K562 (cell line): ENCODE data around the gene PSMD8. TPM values are rescaled to one million over a fixed set of nuclear protein-coding genes. Genes with fewer than 3 reads are reported as not detected.
A peak's percentile ranks its signal among the peaks of the same experiment; 100 is the strongest.

Experiments used
- BCOR ChIP-seq: fragments of 450-650 bp; IDR thresholded peaks from 2 replicates; pipeline ENCODE4 v1.6.1; 2016
- BRD9 ChIP-seq: fragments of 450-650 bp; IDR thresholded peaks from 2 replicates; pipeline ENCODE4 v1.6.1; 2018; ENCODE audit warnings: low read depth; ENCODE audit not compliant: partially characterized antibody
- DACH1 ChIP-seq: fragments of 450-650 bp; IDR thresholded peaks from 2 replicates; pipeline ENCODE4 v1.6.1; 2018; ENCODE audit not compliant: partially characterized antibody
- RBM25 ChIP-seq: fragments of 200-400 bp; formaldehyde crosslinking; IDR thresholded peaks from 2 replicates; pipeline ENCODE4 v1.6.1; 2018; ENCODE audit warnings: low read length, low read depth, moderate library complexity; ENCODE audit not compliant: severe bottlenecking
- SIN3A ChIP-seq, 2 experiments: fragments of 150-350 bp in 1 of 2; IDR thresholded peaks; 2 replicates each; pipeline ENCODE4 v1.6.1; 2011 to 2016; ENCODE audit warnings: borderline replicate concordance in 2 of 2, low read depth in 2 of 2, low read length in 2 of 2, mild to moderate bottlenecking in 2 of 2, moderate library complexity in 2 of 2; ENCODE audit not compliant: control insufficient read depth in 1 of 2
- SLC30A9 ChIP-seq: fragments of 250-450 bp; sonication (Bioruptor Pico); IDR thresholded peaks from 2 replicates; pipeline ENCODE4 v1.8.0; 2022; ENCODE audit warnings: mild to moderate bottlenecking, moderate library complexity
- SRSF1 ChIP-seq: fragments of 200-400 bp; formaldehyde crosslinking; IDR thresholded peaks from 2 replicates; pipeline ENCODE4 v1.6.1; 2017; ENCODE audit warnings: mild to moderate bottlenecking, low read depth, low read length, moderate library complexity
- YBX1 ChIP-seq: fragments of 450-650 bp; IDR thresholded peaks from 2 replicates; pipeline ENCODE4 v1.7.1; 2016; ENCODE audit warnings: mild to moderate bottlenecking
- ZNF280B ChIP-seq: fragments of 250-450 bp; sonication (Bioruptor Pico); IDR thresholded peaks from 2 replicates; pipeline ENCODE4 v1.5.1; 2021; ENCODE audit warnings: mild to moderate bottlenecking
- polyA plus RNA-seq, 8 experiments: library from polyadenylated mRNA; depleted of rRNA in 4 of 8; stranded (reverse) in 5 of 8; unstranded in 3 of 8; fragments of >200 nt; fragmentation: Nextera tagmentation in 2 of 8; fragmentation: Illumina TruSeq in 1 of 8; extraction: Ambion mirVana in 2 of 8; extraction: Trizol in 1 of 8; gene quantifications; 2 replicates each; pipeline versions ENCODE4 v1.2.1 to v1.2.3, GENCODE V29; 2011 to 2014; ENCODE audit warnings: inconsistent platforms in 1 of 8, missing spikeins in 1 of 8
- total RNA-seq, 7 experiments: library from RNA; depleted of rRNA in 6 of 7; stranded (reverse); fragments of >200 nt in 6 of 7; fragmentation: Illumina TruSeq in 2 of 7; extraction: Trizol in 2 of 7; gene quantifications; 2 replicates each; pipeline versions ENCODE4 v1.2.1 to v1.2.3, GENCODE V29; 2011 to 2021; ENCODE audit warnings: low replicate concordance in 1 of 7

Gene PSMD8
- total and polyA plus RNA-seq, 9 of the 15 experiments (the other 6 are each of a cell fraction or from before 2014, with no cell fraction given), result 130 to 583 (median 315) TPM

DNA sequence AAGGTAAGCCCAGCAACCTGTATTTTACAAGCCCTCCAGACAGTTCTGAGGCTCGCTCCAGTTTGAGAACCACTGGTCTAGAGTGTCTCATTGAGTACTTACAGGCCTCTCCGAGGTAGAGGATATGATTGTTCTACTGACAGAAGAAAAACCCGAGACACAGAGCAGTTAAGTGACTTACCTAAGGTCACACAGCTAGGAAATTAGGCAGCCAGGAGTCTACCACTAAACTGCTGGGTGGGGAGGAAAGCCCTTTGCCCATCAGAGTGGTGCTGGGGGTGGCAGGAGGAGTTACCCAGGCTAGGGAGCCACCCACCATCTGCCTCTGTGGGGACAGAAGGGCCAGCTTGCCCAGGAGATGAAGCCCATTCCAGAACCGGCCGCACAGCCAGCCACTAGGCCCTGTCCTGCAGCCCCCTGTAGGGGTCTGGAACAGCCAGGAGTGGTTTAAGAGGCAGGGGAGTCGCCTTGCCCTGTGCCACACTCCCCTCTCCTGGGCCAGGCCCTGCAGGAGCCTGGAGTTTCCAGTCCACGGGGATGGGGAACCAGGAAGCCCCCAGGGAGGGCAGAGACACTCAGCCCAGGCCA is 50.9 kb downstream of the PSMD8 start (continued):
- TF ChIP-seq SRSF1 (no peak), SLC30A9 (CRISPR knock-in tag) (no peak), SIN3A (IDR thresholded peaks at IDR 0.05; ENCODE audit: borderline replicate concordance in 2 of 2, control insufficient read depth in 1 of 2, low read depth in 2 of 2, low read length in 2 of 2) (0 out of 4 replicates have a peak, but pooled peaks of 1 of the 2 experiments have one; percentile 10), DACH1 (no peak), YBX1 (no peak), RBM25 (peak; percentile 55), BCOR (peak; percentile 78), BRD9 (no peak), ZNF280B (CRISPR knock-in tag) (no peak)
- TF ChIP-seq, all 486 proteins: peak for 5
